OCI-LY1 (cell line): ENCODE results near the gene PHAX.

ENCODE experiments used
- CTCF ChIP-seq: fragments of 200-600 bp; sonication (generic), shearing (Covaris generic); IDR thresholded peaks from 2 replicates; pipeline ENCODE4 v1.5.1; 2017; ENCODE audit warnings: mild to moderate bottlenecking, antibody characterized with exemption, low read length, moderate library complexity, mixed read lengths
- EZH2 ChIP-seq: fragments of 200-600 bp; sonication (generic), shearing (Covaris generic); IDR thresholded peaks from 2 replicates; pipeline ENCODE4 v1.8.0; 2017; ENCODE audit warnings: borderline replicate concordance, mixed run types, mild to moderate bottlenecking, antibody characterized with exemption, low read length, moderate library complexity, mixed read lengths

- no peak for TF ChIP-seq CTCF
- no peak for TF ChIP-seq EZH2
Measured at GRCh38 chr5:126624534-126624933, 23.8 kb downstream of the PHAX start.
